GM18951 (cell line): ENCODE measurements around the gene PACS2.

Source experiments
- POLR2A ChIP-seq: IDR thresholded peaks from 4 replicates; pipeline ENCODE4 v1.6.1; 2011; ENCODE audit warnings: mild to moderate bottlenecking; ENCODE audit not compliant: insufficient read length, insufficient read depth; ENCODE audit errors: extremely low read depth
- in situ Hi-C: fragments of 300-500 bp; cut with MboI; formaldehyde crosslinking; loops from one replicate; pipeline ENCODE4 v1.12.0; 2022; ENCODE audit warnings: low sequenced_read_pairs, mixed read lengths, inconsistent platforms; ENCODE audit not compliant: unreplicated experiment

Gene PACS2

GRCh38 chr14:105363847-105364708 lies 49.5 kb downstream of the PACS2 start:
- in situ Hi-C loops: no loop called here
- no peak for TF ChIP-seq POLR2A

- in situ Hi-C loops: no loop called here
These were observed 50.6 kb downstream of the PACS2 start for GRCh38 chr14:105365101-105365500.

DNA sequence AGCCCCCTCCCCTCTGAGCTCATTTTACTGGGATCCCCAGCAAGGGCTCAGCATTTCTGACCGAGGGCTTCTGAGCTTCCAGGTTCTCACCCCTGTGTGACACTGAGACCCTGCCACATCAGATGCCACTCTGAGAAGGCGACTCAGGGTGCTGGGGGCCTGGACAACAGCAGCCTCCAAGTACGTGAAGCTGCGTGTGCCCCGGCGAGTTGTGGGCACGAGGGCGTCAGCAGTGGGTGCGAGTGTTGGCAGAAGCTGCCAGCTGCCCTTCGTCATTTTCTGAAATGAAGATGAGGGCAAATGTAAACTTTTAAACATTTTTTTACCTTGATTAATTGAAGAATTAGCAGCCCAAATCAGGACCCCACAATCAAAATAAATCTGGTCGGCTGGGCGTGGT lies 51.1 kb downstream of the PACS2 start:
- no peak for TF ChIP-seq POLR2A
- in situ Hi-C loops: no loop called here

More at GRCh38 chr14:105365101-105365500, 50.6 kb downstream of the PACS2 start:
- TF ChIP-seq POLR2A: no peak

DNA sequence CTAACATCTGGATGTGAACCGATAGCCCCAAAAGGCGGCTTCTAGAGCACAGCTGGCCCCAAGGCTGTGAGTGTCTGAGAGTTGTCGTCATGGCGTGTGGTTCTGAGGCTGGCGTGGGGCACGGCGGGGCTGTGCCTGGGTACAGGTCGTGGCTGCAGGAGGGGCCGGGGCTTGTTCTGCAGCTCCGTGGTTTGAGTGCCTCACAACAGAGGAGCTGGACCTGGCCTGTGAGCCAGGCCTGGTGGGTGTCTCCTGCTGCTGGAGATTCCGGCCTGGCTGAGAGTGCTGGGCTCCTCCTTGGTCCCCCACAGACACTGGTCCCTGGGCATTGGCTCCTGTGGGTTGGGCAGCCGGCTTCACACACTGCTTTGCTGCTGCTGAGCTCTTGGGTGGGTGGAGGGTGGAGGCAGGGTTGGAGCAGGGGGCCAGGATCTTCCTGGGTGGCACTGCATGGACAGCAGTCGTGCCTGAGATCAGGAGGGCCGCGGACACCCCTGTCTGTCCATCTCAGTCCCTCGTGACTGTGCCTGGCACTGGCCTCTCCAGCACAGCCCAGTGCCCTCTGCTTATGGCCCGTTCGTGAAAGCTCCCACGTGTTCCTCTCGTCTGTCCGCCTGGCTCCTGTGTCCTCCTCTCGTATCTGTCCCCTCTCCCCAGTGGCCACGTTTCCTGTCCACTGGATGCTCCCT lies 52.0 kb downstream of the PACS2 start:
- TF ChIP-seq POLR2A: no peak
- in situ Hi-C loops: no loop called here

DNA sequence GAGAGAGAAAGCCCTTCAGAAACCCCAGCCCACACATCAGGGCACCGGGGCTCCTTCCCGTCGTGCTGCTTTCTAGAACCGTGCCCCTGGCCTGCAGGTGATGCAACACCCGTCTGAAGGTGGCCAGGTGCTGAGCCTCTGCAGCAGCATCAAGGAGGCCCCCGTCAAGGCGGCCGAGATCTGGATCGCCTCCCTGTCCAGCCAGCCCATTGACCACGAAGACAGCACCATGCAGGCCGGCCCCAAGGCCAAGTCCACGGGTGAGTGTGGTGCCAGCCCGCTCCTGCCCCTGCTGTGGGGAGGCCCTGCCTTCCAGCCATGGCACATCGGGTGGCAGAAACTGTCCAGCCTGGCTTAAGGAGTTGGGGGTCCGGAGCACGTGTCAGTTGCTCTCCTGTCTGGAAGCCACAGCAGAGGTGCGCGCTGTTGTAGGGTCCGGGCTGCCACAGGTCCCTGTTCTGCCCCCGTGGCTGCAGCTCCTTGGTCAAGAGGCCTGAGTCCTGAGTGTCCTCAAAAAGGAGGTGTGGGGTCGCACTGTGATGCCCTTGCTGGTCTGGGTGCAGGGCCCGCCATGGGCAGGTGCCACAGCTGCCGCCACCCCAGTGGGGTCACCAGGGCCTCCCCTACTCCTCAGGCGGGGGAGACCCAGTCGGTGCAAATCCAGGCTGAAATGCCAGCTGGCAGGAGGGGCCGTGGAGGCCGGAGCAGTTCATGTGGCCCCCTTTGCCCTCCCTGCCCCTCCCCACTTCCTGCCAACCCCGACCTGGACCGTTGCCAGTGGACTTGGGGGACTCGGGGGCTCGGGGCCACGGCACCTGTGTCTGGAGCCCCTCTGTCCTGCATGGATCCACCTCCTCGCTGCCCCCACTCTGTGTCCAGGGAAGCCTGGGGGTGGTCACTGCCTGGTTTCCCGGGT lies 52.8 kb downstream of the PACS2 start:
- in situ Hi-C loops: no loop called here
- TF ChIP-seq POLR2A: no peak

GRCh38 chr14:105368032-105368417 lies 53.5 kb downstream of the PACS2 start:
- TF ChIP-seq POLR2A: no peak
- in situ Hi-C loops: no loop called here

- in situ Hi-C loops: no loop called here
These were observed 53.9 kb downstream of the PACS2 start for GRCh38 chr14:105368426-105368825.

DNA sequence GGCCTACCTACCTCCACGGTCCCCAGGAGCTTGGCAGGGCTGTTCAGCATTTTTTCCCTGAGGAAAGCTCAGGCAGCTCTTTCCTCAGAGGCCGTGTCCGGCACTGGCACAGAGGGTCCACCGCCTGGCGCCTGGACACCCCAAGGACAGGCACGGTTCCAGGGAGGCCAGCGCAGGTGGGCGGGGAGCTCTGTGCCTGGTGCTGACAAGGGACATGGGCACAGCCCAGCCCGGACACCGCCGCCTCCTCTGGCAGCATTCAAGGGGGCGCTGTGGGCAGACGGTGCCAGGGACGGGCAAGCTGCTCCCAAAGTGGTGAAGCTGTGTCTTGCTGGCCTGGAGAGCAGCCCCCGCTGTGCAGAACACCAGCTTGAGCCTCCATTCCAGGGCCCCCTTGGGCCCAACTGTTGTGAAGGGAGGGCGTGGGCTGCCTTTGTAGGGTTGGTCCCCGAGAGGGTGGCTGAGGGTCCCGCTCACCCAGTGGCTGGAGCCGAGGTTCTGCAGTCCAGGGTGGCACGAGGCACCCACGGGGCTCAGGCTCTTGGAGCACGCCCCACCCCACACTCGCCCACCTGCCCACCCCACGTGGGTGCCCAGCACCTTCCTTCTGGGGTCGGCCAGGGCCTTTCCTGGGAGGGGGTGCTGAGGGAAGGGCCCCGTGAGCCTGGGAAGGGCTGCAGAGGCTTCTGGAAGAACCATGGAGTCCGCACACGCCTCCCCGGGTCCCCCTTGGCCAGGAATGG lies 54.5 kb downstream of the PACS2 start:
- TF ChIP-seq POLR2A: no peak
- in situ Hi-C loops: no loop called here

More at GRCh38 chr14:105368426-105368825, 53.9 kb downstream of the PACS2 start:
- no peak for TF ChIP-seq POLR2A

GRCh38 chr14:105369653-105370040 lies 55.1 kb downstream of the PACS2 start:
- in situ Hi-C loops: no loop called here

GRCh38 chr14:105374389-105374788 lies 59.8 kb downstream of the PACS2 start:
- in situ Hi-C loops: no loop called here
- TF ChIP-seq POLR2A: no peak

More at GRCh38 chr14:105369653-105370040, 55.1 kb downstream of the PACS2 start:
- TF ChIP-seq POLR2A: no peak

DNA sequence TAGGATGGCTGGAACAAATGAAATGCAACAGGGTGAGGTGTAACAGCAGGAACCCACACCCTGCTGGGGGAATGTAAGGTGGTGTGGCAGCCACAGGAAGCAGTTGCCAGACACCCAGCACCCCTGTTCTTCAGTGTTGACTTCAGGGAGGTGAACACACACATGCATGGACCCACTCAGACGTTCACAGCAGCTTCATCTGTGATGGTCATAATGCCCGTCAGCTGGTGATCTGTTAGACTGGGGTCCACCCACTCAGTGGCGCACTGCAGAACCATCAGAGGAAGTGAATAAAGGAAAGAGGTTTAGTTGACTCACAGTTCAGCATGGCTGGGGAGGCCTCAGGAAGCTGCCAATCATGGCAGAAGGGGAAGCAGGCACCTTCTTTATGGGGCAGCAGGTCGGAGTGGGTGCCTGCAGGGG lies 61.1 kb downstream of the PACS2 start:
- TF ChIP-seq POLR2A: no peak
- in situ Hi-C loops: no loop called here
